Mesendoderm (in vitro differentiated cells): ENCODE measurements around the gene SLC9C1. TPM values are rescaled to one million over a fixed set of nuclear protein-coding genes. Genes with fewer than 3 reads are reported as not detected.
A peak's percentile ranks its signal among the peaks of the same experiment; 100 is the strongest.

Source experiments
- DNase-seq: peaks from one replicate; pipeline ENCODE4 v3.0.0; 2013
- H2AK5ac ChIP-seq: 2 replicates; pipeline ENCODE4 v1.6.1; 2013; ENCODE audit warnings: low read length, inconsistent platforms
- H2BK120ac ChIP-seq: 2 replicates; pipeline ENCODE4 v1.6.1; 2013; ENCODE audit warnings: low read depth, mild to moderate bottlenecking, low read length, moderate library complexity, mixed read lengths
- H2BK15ac ChIP-seq: replicated peaks from 2 replicates; pipeline ENCODE4 v1.6.1; 2013; ENCODE audit warnings: low read depth, mild to moderate bottlenecking, moderate library complexity
- H2BK5ac ChIP-seq: 2 replicates; pipeline ENCODE4 v1.6.1; 2013; ENCODE audit warnings: low read length, inconsistent platforms
- H3K18ac ChIP-seq: 2 replicates; pipeline ENCODE4 v1.6.1; 2013; ENCODE audit warnings: mild to moderate bottlenecking, low read length, mixed read lengths
- H3K23ac ChIP-seq: one replicate; pipeline ENCODE4 v1.6.1; 2013; ENCODE audit warnings: low read length
- H3K27ac ChIP-seq: 2 replicates; pipeline ENCODE4 v1.5.1; 2013; ENCODE audit warnings: low read depth, mild to moderate bottlenecking, inconsistent platforms, low read length, moderate library complexity
- H3K27me3 ChIP-seq: 2 replicates; pipeline ENCODE4 v1.6.1; 2013; ENCODE audit warnings: low read length, control low read depth, mild to moderate bottlenecking, inconsistent platforms; ENCODE audit not compliant: insufficient read depth, poor library complexity
- H3K36me3 ChIP-seq: 2 replicates; pipeline ENCODE4 v1.6.1; 2013; ENCODE audit warnings: low read length, inconsistent platforms; ENCODE audit not compliant: control insufficient read depth, insufficient read depth
- H3K4ac ChIP-seq: one replicate; pipeline ENCODE4 v1.6.1; 2013; ENCODE audit warnings: low read depth, mild to moderate bottlenecking, low read length, moderate library complexity
- H3K4me1 ChIP-seq: 2 replicates; pipeline ENCODE4 v1.6.1; 2013; ENCODE audit warnings: low read depth, low read length, inconsistent platforms; ENCODE audit not compliant: control insufficient read depth
- H3K4me2 ChIP-seq: 2 replicates; pipeline ENCODE4 v1.6.1; 2013; ENCODE audit warnings: low read length
- H3K4me3 ChIP-seq: 2 replicates; pipeline ENCODE4 v1.5.1; 2013; ENCODE audit warnings: mild to moderate bottlenecking, low read length
- H3K56ac ChIP-seq: one replicate; pipeline ENCODE4 v1.6.1; 2013; ENCODE audit warnings: low read length
- H3K79me1 ChIP-seq: 2 replicates; pipeline ENCODE4 v1.6.1; 2013; ENCODE audit warnings: low read length, inconsistent platforms
- H3K79me2 ChIP-seq: 2 replicates; pipeline ENCODE4 v1.6.1; 2013; ENCODE audit warnings: mild to moderate bottlenecking, low read length; ENCODE audit not compliant: control insufficient read depth, insufficient read depth
- H3K9ac ChIP-seq: 2 replicates; pipeline ENCODE4 v1.6.1; 2013; ENCODE audit warnings: low read length, inconsistent platforms
- H4K5ac ChIP-seq: one replicate; pipeline ENCODE4 v1.6.1; 2013; ENCODE audit warnings: low read length
- H4K8ac ChIP-seq: one replicate; pipeline ENCODE4 v1.6.1; 2013; ENCODE audit warnings: low read depth, mild to moderate bottlenecking, control low read depth, low read length, moderate library complexity
- WGBS: extraction: QIAGEN DNeasy Blood & Tissue Kit; methylation state at CpG from one replicate; pipeline ENCODE4 v1.1.7; 2013; ENCODE audit warnings: low lambda C conversion rate, missing lambda C conversion rate; ENCODE audit not compliant: insufficient coverage; ENCODE audit errors: extremely low coverage; 5-methylcytosine and 5-hydroxymethylcytosine counted together
- polyA plus RNA-seq, 2 experiments: library from polyadenylated mRNA; stranded (reverse); fragments of 200-250 nt; gene quantifications; one replicate each; pipeline ENCODE4 v1.2.3, GENCODE V29; 2013

The SLC9C1 gene
- polyA plus RNA-seq (2013, experiment 1 of 2) = 0.03 TPM
- 0.04 TPM for polyA plus RNA-seq (2013, experiment 2 of 2)

DNA sequence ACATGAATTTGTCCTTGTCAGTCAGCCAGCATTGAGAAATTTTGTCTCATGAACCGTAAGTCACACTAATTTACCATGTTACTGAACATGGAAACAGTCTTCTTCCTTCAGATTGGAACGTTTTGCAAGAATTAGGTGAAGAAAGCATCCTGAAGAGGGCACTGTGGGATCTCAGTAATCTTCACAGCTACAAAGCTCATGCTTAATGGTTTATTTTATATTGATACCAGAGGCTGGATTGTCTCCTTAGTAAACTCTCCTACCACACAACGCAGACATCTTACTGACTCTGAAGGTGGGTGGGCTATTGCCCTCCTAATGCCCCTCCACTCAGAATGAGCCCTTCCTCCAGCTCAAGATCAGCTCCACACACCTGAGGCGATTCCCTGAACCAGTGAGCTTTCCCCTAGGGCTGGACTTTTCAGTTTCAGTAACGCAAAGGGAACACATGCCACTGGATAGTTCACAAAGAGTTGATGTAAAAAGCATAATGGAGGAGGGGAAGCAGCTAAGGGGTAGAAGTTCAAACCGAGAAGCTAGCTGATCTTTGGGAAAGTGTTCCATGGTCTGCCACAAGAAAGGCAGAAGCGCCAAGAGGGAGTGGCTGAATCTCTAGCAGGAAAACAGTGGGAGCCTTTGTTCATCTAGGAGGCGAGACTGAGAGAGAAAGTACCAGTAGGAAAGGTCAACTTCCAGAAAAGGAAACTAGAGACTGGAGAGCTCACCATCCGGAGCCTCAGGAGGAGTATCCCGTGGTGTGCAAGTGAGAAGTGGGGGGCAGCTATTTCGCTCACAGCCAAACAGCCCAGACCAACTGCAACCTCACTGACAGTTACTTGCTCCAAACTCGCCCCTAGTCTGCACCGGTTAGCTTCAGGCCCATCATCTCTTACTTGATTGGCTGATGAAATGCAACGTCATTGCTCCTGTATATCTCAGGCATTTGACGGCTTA is at the start of gene SLC9C1:
SLC9C1 (minus strand) TSS at position 849 of the 954 bp plus-strand sequence. CDS start 7,425 bp downstream, outside the sequence.
- Histone ChIP-seq H3K4ac (peak within 1 kb of the TSS; percentile 78), H3K4me1 (peaks cover 6% of the 10 kb centered on the region), H3K79me2 (no peaks in the 10 kb centered on the region), H3K4me3 (no peak within 1 kb of the TSS), H2BK5ac (peak within 1 kb of the TSS; percentile 83), H3K27ac (peak within 1 kb of the TSS; percentile 57), H3K23ac (no peak within 1 kb of the TSS), H3K27me3 (no peaks in the 10 kb centered on the region), H2AK5ac (peak within 1 kb of the TSS; percentile 64), H2BK15ac (no peak within 1 kb of the TSS), H3K79me1 (no peaks in the 10 kb centered on the region), H3K56ac (peak within 1 kb of the TSS; percentile 81), H3K4me2 (peak within 1 kb of the TSS; percentile 12), H3K18ac (peak within 1 kb of the TSS; percentile 96), H2BK120ac (peak within 1 kb of the TSS; percentile 90), H3K36me3 (peaks cover 2% of the 10 kb centered on the region), H4K5ac (peak within 1 kb of the TSS; percentile 95), H4K8ac (no peak within 1 kb of the TSS), H3K9ac (peak within 1 kb of the TSS; percentile 63)
- peak; percentile 83 for DNase-seq
- no CpG with 5 or more reads among the region's 15 CpGs for WGBS

DNA sequence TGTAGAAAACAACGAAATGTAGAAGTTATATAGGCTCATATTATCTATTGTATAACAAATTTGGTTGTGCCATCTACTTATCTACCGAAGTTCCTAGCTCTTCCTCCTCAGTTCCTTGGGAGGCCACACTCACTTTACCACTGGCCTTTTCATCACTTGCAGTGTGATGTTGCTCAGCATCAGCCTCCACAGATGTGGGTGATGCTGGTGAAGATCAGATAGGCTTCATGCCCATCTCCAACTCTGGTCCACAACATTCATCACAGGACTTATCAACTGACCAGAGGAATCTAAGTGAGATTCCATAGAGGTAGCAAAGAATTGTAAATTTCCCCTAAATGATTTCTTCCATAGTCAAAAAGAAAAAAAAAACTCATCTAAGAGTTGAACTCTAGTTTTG is 47.4 kb upstream of the SLC9C1 start:
- H3K4me1 ChIP-seq = peaks cover 8% of the 10 kb centered on the region
- H3K4ac ChIP-seq = no peak overlapping the region
- H3K79me1 ChIP-seq = peaks cover 17% of the 10 kb centered on the region
- H3K36me3 ChIP-seq = no peaks in the 10 kb centered on the region
- no peak overlapping the region for H2AK5ac ChIP-seq
- H2BK120ac ChIP-seq = no peak overlapping the region
- H3K9ac ChIP-seq = no peak overlapping the region
- no CpG with 5 or more reads among the region's 2 CpGs for WGBS
- H4K8ac ChIP-seq = no peak overlapping the region
- no peak overlapping the region for H3K56ac ChIP-seq
- no peak overlapping the region for H3K18ac ChIP-seq
- no peak overlapping the region for H3K27ac ChIP-seq
- H3K23ac ChIP-seq = no peak overlapping the region
- no peak for DNase-seq
- H3K27me3 ChIP-seq = no peaks in the 10 kb centered on the region
- no peak overlapping the region for H4K5ac ChIP-seq
- no peak overlapping the region for H2BK5ac ChIP-seq
- H3K79me2 ChIP-seq = peaks cover 47% of the 10 kb centered on the region
- no peak overlapping the region for H2BK15ac ChIP-seq
- no peak overlapping the region for H3K4me2 ChIP-seq
- no peak overlapping the region for H3K4me3 ChIP-seq

DNA sequence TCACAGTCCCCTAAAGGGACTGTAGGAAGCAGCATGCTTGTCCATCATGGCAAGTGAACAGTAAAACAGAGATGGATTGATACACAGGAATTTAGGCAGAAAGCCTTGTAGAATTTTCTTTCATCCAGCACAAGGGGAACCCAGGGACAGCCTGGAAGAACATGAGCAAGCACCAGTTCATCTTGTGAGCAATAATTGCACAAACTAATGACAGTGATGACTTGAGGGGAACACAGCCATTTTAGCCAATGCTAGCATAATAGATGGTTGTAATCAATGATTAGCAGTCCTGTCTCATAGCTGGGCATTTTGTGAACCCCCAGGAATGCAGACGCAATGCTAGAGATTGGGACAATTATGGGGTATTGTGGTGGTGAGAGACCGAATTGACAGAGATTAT is 45.6 kb upstream of the SLC9C1 start:
- no CpG with 5 or more reads among the region's 2 CpGs for WGBS

DNA sequence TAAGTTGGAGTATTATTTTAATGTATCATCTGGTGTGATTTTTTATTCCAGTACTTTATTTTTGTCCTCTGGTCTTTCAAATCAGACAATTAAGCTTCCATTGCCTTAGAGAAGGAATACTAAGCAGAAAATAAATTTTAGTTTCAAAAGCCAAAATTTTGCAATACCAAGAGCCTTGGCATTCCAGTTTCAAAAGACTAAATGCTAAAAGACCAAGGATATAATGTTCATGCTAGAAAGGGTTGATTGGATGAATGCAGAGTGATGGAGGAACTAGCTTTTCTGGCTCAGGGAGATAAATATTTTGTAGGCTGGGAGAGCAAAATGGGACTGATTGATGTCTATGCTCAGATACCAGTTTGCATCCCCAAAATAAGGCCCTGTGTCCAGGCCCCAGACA is 45.1 kb upstream of the SLC9C1 start:
- Histone ChIP-seq H2BK5ac (no peak overlapping the region), H3K36me3 (no peaks in the 10 kb centered on the region), H3K79me2 (peaks cover 52% of the 10 kb centered on the region), H3K4ac (no peak overlapping the region), H3K27me3 (no peaks in the 10 kb centered on the region), H3K18ac (peak overlapping the region; percentile 69), H2AK5ac (no peak overlapping the region), H3K4me1 (peaks cover 11% of the 10 kb centered on the region), H4K8ac (no peak overlapping the region), H2BK120ac (no peak overlapping the region), H3K27ac (no peak overlapping the region), H3K9ac (no peak overlapping the region), H3K56ac (no peak overlapping the region), H4K5ac (no peak overlapping the region), H3K4me2 (no peak overlapping the region), H2BK15ac (no peak overlapping the region), H3K4me3 (no peak overlapping the region), H3K79me1 (peaks cover 10% of the 10 kb centered on the region), H3K23ac (peak overlapping the region; percentile 26)
- DNase-seq = no peak

More for the DNA sequence above, 45.6 kb upstream of the SLC9C1 start:
- H3K4ac ChIP-seq = no peak overlapping the region
- H2BK5ac ChIP-seq = no peak overlapping the region
- peak overlapping the region; percentile 26 for H3K23ac ChIP-seq
- peaks cover 55% of the 10 kb centered on the region for H3K79me2 ChIP-seq
- H2BK120ac ChIP-seq = no peak overlapping the region
- no peak overlapping the region for H3K4me3 ChIP-seq
- no peak overlapping the region for H3K4me2 ChIP-seq
- H4K5ac ChIP-seq = no peak overlapping the region
- H3K79me1 ChIP-seq = peaks cover 14% of the 10 kb centered on the region
- H3K56ac ChIP-seq = no peak overlapping the region
- no peak overlapping the region for H4K8ac ChIP-seq
- H2BK15ac ChIP-seq = no peak overlapping the region
- no peak overlapping the region for H3K27ac ChIP-seq
- H3K18ac ChIP-seq = peak overlapping the region; percentile 69
- H3K36me3 ChIP-seq = no peaks in the 10 kb centered on the region
- no peak overlapping the region for H3K9ac ChIP-seq
- DNase-seq = no peak
- peaks cover 11% of the 10 kb centered on the region for H3K4me1 ChIP-seq
- H2AK5ac ChIP-seq = no peak overlapping the region
- H3K27me3 ChIP-seq = no peaks in the 10 kb centered on the region

- peaks cover 56% of the 10 kb centered on the region for H3K79me2 ChIP-seq
- no peak overlapping the region for H3K4me3 ChIP-seq
- H3K56ac ChIP-seq = peak overlapping the region; percentile 12
- WGBS = no CpG with 5 or more reads among the region's 2 CpGs
- no peaks in the 10 kb centered on the region for H3K27me3 ChIP-seq
- H2BK120ac ChIP-seq = no peak overlapping the region
- H3K4me1 ChIP-seq = peaks cover 11% of the 10 kb centered on the region
- H2BK15ac ChIP-seq = no peak overlapping the region
- no peak overlapping the region for H3K27ac ChIP-seq
- H2AK5ac ChIP-seq = no peak overlapping the region
- no peak overlapping the region for H3K4ac ChIP-seq
- H3K18ac ChIP-seq = no peak overlapping the region
- no peak overlapping the region for H3K9ac ChIP-seq
- H3K23ac ChIP-seq = no peak overlapping the region
- peaks cover 10% of the 10 kb centered on the region for H3K79me1 ChIP-seq
- H3K36me3 ChIP-seq = no peaks in the 10 kb centered on the region
- H4K8ac ChIP-seq = no peak overlapping the region
- DNase-seq = no peak
- H2BK5ac ChIP-seq = no peak overlapping the region
- no peak overlapping the region for H3K4me2 ChIP-seq
- no peak overlapping the region for H4K5ac ChIP-seq
Observed at GRCh38 chr3:112338727-112339056, 44.7 kb upstream of the SLC9C1 start.
